GM19455 (cell line): ENCODE data around the gene SPG7.
"Not testable (repeated sequence)": the region's sequence is repeated elsewhere in the genome, so short reads cannot be mapped to it uniquely, and the experiment has no call there.

Source experiments
- ATAC-seq: cut with Tn5 transposase; IDR thresholded peaks from one replicate; pipeline ENCODE4 v1.9.1; 2021; ENCODE audit not compliant: unreplicated experiment

SPG7 gene

GRCh38 chr16:89561884-89562599, 53.8 kb downstream of the SPG7 start:
- ATAC-seq: no peak

GRCh38 chr16:89562939-89563338, 54.7 kb downstream of the SPG7 start:
- ATAC-seq: no peak

- ATAC-seq: no peak
Measured at GRCh38 chr16:89563639-89564392, 55.6 kb downstream of the SPG7 start.

GRCh38 chr16:89564476-89565255, 56.5 kb downstream of the SPG7 start:
- no peak for ATAC-seq

- no peak for ATAC-seq
Measured at GRCh38 chr16:89565256-89565505, 57.0 kb downstream of the SPG7 start.

- no peak for ATAC-seq
Measured at GRCh38 chr16:89565506-89566372, 57.5 kb downstream of the SPG7 start.

- ATAC-seq: no peak
Measured at GRCh38 chr16:89567656-89568594, 59.7 kb downstream of the SPG7 start.

- ATAC-seq: no peak
Measured at GRCh38 chr16:89569506-89570341, 61.5 kb downstream of the SPG7 start.

GRCh38 chr16:89570342-89570923, 62.2 kb downstream of the SPG7 start:
- ATAC-seq: no peak

- ATAC-seq: not testable (repeated sequence)
Measured at GRCh38 chr16:89570983-89571598, 62.9 kb downstream of the SPG7 start.

- no peak for ATAC-seq
Measured at GRCh38 chr16:89571636-89572035, 63.4 kb downstream of the SPG7 start.

GRCh38 chr16:89572073-89572484, 63.9 kb downstream of the SPG7 start:
- no peak for ATAC-seq

GRCh38 chr16:89572485-89573205, 64.4 kb downstream of the SPG7 start:
- no peak for ATAC-seq

GRCh38 chr16:89573826-89574680, 65.8 kb downstream of the SPG7 start:
- no peak for ATAC-seq

GRCh38 chr16:89574681-89575246, 66.6 kb downstream of the SPG7 start:
- ATAC-seq: no peak
